ENCODE data around the gene HRAS.

The HRAS gene

DNA sequence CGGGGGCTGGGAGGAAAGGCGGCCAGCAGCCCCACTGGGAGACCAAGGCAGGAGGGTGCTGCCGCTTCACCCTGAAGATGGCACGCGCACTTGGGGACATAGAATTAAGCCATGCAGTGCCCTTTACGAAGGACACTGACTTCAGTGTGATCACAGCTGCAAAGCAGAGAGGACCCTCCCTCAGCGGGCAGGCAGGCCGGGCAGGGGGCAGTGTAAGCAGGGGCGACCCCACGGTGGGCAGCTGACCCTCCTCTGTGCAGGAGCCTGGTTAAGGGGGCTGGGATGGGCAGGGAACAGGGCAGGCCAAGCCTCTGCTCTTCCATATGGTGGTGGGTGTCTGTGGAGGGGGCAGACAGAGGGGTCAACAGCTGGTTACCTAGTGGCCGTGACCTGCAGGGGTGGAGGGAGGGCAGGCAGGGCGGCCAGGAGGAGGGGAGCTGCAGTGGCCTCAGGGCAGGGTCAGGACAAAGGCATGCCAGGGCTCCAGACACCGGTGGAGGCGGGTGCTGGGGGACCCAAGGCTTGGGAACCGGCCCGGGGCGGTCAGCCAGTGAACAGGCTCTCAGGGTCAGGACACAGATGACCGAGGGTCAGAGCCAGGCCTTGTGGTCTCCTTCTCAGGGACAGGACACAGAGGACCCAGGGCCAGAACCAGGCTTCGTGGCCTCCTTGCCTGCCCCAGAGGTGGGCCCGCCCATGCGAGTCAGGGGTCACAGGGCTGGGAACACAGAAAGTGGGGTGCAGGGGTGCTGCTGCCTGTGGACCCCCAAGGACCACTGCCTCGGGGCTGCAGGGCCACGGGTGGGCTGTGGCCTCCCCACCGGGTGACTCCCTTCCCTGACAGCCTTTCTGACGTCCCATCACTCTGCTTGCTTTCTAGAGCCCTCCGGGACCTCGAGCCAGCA lies 18.0 kb upstream of the HRAS start:
- FAIRE-seq = no peak

GRCh38 chr11:551596-551995 lies 16.2 kb upstream of the HRAS start:
- no peak for FAIRE-seq

- no peak for FAIRE-seq
These were observed 15.8 kb upstream of the HRAS start for GRCh38 chr11:551131-551530.

DNA sequence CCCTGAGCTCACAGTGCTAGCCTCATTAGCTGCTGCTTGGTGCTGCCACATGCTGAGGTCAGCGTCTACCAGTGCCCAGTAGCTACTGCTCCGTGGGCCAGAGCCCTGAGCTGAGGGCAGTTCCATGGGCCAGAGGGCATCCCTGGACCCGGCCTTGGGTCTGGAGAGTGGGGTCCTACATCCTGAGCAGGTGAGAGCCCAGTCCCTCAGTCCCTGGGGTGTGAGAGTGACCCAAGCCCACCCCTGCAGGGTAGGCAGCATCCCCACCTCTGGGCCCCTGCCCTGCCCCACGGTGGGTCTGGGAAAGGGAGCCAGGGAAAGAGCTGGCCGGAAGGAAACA lies 15.3 kb upstream of the HRAS start:
- no peak for FAIRE-seq

- no peak for FAIRE-seq
These were observed 14.8 kb upstream of the HRAS start for GRCh38 chr11:550021-550745.

- FAIRE-seq = no peak
These were observed 13.6 kb upstream of the HRAS start for GRCh38 chr11:548700-549603.

GRCh38 chr11:545171-545570 lies 9.8 kb upstream of the HRAS start:
- no peak for FAIRE-seq

DNA sequence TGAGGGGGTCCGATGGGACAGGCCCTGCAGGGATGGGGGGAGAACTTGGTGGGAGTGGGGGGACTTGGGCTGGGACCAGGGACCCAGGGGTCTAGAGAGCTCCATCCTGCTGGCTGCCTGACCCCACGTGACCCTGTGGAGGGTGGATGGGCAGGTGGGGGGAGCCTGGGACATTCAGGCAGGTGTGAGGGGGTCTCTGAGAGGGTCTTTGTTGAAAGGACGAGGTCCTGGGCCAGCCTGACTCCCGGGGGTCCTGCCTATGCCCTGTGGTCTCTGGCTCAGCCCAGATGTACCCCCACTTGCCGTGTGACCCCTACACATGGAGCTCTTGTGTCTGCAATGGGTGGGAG lies 9.4 kb upstream of the HRAS start:
- no peak for FAIRE-seq

DNA sequence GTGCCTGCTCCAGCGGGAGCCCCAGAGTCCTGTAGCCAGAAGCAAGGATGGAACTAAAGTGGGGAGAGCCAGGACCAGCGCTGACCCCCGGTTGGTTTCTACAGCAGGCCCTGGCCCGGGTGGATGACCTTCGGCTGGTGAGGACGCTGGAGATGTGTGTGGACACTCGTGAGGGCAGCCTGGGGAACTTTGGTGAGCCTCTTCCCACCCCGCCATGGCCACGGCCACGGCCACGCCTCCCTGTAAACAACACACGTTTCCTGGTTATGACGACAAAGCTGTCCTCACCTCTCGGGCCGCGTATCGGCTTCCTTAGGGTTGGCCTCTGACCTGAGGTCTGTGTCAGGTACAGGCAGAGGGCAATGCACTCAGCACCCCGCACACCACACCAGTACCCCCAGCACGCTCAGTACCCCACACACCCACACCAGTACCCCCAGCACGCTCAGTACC lies 6.1 kb upstream of the HRAS start:
- FAIRE-seq = no peak

DNA sequence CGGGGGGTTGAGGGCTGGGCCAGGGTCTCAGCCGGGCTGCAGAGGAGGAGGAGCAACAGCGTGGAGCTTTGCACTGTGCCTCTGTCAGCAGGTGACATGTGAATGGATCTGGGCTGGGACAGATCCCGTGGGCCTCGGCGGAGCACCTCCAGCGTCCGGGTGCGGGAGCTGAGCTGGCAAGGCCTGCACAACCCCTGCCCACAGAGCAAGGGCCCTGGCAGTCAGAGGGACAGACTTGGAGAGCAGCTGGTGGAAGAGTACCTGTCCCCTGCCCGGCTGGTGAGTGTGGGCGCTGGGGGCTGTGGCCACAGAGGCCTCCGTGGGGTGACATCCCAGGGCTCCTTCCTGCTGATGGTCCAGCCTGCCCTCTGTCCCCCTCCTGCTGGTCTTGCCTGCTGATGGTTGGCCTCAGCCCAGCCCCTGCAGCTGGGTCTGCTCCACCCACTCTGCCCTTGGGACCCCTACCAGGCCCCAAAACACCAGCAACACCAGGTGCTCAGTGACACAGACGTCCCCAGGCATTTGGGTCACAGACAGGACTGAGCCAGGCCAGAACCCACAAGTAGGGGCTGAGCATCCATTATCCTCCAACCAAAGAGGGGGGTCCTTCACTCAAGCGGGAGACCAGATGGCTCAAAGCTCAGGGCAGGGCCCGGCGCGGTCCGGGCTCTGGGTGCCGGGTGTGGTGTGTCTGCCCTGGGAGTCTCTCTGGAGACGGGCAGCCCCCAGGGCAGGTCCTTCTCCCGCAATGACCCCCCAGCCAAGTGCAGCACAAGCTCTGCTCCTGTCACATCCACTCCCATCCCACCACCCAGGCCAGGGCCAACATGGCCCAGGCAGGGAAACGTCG lies 5.4 kb upstream of the HRAS start:
- FAIRE-seq = no peak

GRCh38 chr11:539971-540481 lies 4.7 kb upstream of the HRAS start:
- no peak for FAIRE-seq

DNA sequence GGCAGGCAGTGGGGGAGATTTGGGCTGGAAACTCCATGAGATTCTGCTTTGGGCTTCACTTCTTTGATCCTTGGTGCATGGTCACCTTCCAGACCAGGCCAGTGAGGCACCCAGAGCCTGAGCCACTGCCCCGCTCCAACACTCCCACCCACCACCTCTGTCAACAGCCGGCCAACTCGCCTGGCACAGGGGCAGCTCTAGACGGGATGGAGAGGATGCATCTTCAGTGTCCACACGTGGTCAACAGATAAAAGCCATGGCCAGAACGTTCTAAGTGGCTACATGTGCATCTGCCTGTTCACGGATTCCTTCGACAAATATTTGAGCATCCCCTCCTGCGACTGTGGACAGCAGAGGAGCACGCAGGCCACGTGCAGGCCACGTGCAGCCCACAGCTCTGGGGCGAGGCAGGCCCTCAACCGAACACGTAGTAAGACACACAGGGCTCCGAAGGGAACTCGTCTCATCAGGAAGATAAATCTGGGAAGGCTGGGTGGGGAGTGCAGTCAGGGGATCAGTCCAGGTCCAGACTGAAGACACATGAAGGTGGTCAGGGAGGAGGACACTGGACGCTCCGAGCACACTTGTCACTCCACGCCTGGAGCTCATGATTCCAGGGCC lies 3.2 kb upstream of the HRAS start:
- no peak for FAIRE-seq

- FAIRE-seq = no peak
These were observed 2.5 kb upstream of the HRAS start for GRCh38 chr11:537622-538430.

GRCh38 chr11:536841-537621 lies 1.7 kb upstream of the HRAS start, which contains the start of gene LRRC56:
LRRC56 (plus strand) TSS chr11:537527; CDS start chr11:540685, 3,158 bp downstream.
- FAIRE-seq = no peak

DNA sequence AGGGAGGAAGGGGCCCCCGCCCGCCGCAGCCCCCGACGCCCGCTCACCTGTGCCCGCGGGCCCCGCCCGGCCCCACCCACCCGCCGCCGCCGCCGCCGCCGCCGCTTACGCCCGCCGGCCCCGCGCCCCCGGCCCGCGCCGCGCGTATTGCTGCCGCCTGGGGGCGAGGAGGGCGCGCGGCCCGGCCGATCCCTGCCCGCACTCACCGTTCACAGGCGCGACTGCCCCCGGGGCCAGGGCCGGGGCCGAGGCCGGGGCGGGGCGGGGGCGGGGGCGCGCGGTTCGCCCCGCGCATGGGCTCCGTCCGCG lies 212 bp downstream of the HRAS start:
- no peak for FAIRE-seq

DNA sequence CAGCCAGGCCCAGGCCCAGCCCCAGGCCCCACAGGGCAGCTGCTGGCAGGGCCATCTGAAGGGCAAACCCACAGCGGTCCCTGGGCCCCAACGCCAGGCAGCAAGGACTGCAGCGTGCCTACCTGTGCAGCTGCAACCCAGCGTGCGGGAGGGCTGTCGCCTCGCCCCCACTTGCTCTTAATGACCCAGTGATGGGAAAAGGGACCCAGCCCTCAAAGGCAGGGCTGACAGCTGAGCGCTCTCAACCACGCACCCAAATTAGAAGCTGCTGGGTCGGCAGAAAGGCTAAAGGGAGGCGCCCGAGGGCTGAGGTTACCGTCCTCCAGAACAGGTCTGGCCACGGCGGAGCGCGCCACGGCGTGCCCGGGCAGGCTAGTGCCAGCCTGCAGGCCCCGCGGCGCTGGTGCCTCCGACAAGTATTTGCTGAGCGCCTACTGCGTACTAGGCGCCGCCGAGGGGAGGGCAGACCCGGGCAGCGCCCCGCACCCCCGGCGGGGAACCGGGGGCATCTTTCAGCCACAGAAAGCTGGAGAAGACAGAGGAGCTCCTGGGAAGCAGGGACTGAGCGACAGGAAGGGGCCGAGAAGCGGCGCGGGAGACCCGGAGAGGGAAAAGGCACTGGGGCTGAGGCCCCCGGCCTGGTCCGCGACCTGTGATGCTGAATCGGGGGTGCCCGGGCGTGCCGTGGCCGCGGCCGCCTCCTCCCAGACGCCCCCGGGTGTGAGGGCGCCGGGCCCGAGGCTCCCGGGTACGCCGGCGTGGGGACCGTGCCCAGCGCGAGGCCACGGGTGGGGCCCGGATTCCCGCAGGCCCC lies 773 bp downstream of the HRAS start:
- FAIRE-seq = no peak

DNA sequence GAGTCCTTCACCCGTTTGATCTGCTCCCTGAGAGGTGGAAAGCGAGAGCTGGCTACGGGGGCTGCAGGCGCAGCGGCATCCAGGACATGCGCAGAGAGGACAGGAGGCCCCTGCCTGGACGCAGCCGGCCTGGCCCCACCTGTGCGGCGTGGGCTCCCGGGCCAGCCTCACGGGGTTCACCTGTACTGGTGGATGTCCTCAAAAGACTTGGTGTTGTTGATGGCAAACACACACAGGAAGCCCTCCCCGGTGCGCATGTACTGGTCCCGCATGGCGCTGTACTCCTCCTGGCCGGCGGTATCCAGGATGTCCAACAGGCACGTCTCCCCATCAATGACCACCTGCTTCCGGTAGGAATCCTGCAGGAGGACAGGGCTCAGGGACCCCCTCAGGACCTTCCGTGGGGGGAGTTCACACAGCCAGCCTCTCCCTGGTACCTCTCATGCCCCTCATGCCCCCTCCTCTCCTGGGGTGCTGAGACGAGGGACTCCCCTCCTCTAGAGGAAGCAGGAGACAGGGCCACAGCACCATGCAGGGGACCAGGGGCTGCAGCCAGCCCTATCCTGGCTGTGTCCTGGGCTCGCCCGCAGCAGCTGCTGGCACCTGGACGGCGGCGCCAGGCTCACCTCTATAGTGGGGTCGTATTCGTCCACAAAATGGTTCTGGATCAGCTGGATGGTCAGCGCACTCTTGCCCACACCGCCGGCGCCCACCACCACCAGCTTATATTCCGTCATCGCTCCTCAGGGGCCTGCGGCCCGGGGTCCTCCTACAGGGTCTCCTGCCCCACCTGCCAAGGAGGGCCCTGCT lies 1.6 kb downstream of the HRAS start:
- FAIRE-seq = no peak

GRCh38 chr11:532986-533585 lies 2.3 kb downstream of the HRAS start:
- no peak for FAIRE-seq
